Measurements from ENCODE around the gene ZNF853. TPM values are rescaled to one million over a fixed set of nuclear protein-coding genes. Genes with fewer than 3 reads are reported as not detected.

ZNF853 gene
- total RNA-seq, result 10 to 100 TPM in 1 of 2 donors, 1 to 10 TPM in 1; 3.6 to 11.2 TPM

DNA sequence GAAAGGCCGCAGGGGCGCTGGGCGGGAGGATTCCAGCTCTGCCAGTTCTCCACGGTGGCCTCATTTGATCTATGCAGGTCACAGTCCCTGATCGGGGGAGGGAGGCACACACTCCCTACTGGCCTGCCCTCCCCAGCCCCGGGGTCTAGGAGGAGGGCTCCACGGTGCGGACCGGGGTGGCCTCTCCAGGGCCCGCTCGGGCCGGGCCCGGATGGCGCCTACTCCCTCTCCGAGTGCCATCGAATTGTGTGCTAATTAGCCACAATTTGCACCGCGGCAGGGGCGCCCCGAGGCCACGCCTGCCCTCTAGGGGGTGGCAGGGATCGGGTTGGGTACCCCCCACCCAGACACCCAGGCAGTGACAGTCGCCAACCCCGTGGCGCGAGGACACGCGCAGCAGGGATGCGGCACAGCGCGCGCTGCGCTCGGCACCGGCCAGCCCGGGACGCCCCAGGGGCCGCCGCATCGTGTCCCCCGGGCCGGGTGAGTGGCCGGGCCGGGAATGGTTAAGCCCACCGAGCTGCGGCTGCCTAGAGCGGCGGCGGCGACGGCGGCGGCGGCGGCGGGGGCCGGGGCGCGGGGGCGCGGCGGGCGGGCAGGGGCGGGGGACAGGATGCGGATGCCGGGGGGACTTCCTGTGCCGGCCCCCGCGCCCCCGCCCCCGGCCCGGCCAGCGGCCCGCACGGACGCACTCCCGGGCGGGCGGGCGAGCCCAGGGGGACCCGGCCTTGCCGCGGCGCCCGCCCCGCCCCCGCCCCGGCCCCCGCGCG, at the start of gene ZNF853:
TSS of gene ZNF853 (plus strand) at position 658 of the 770 bp plus-strand sequence. CDS start 565 bp downstream, outside the sequence.
- peak within 1 kb of the TSS in 1 of 2 donors; percentile 63 for H3K4me3 ChIP-seq
- TF ChIP-seq, protein P1, sequence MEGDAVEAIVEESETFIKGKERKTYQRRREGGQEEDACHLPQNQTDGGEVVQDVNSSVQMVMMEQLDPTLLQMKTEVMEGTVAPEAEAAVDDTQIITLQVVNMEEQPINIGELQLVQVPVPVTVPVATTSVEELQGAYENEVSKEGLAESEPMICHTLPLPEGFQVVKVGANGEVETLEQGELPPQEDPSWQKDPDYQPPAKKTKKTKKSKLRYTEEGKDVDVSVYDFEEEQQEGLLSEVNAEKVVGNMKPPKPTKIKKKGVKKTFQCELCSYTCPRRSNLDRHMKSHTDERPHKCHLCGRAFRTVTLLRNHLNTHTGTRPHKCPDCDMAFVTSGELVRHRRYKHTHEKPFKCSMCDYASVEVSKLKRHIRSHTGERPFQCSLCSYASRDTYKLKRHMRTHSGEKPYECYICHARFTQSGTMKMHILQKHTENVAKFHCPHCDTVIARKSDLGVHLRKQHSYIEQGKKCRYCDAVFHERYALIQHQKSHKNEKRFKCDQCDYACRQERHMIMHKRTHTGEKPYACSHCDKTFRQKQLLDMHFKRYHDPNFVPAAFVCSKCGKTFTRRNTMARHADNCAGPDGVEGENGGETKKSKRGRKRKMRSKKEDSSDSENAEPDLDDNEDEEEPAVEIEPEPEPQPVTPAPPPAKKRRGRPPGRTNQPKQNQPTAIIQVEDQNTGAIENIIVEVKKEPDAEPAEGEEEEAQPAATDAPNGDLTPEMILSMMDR (IDR thresholded peaks at IDR 0.05), result no peak
- no peak for TF ChIP-seq POLR2A (IDR thresholded peaks at IDR 0.05)
- H3K9me3 ChIP-seq, result no peaks in the 10 kb centered on the region
- H3K27me3 ChIP-seq, result no peaks in the 10 kb centered on the region
- peak within 1 kb of the TSS in 3 of 4 donors; percentile 2 to 55 (median 22) for H3K27ac ChIP-seq
- intact Hi-C loops (cut with DNase I), result no loop called here
- 7 to 62% methylated on average over 4 to 53 of the region's 91 CpGs for WGBS, 2 donors
- no peaks in the 10 kb centered on the region for H3K36me3 ChIP-seq (replicated peaks in 1 of 2; ENCODE audit: insufficient read depth in 1 of 2, low read depth in 2 of 2)
- ATAC-seq (peak; percentile 47), DNase-seq (peak in 1 of 4 donors; percentile 29)
- H3K4me1 ChIP-seq, result peaks cover 7% of the 10 kb centered on the region

DNA sequence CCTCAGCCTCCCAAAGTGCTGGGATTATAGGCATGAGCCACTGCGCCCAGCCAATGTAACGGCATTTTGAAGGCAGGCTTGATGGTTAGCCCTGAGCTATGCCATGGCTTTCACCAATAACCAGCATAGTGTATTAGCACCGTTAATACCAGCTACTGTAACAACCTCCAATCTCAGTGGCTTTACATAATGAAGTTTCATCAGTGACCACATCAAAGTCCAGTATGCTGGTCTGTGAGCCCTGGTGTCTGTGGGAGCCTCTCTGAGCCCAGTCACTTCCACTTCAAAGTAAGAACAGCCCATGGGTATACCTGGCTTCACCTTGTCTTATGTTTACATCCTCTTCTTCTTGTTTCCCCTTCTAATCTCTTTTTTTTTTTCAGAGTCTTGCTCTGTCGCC, 49.8 kb upstream of the ZNF853 start:
- Histone ChIP-seq H3K27ac (no peak overlapping the region), H3K27me3 (no peaks in the 10 kb centered on the region), H3K9me3 (no peaks in the 10 kb centered on the region), H3K36me3 (replicated peaks in 1 of 2; ENCODE audit: insufficient read depth in 1 of 2, low read depth in 2 of 2) (no peaks in the 10 kb centered on the region), H3K4me3 (no peak overlapping the region), H3K4me1 (no peaks in the 10 kb centered on the region)
- WGBS, 2 donors, result 77 to 79% methylated on average over 4 of the region's 4 CpGs
- TF ChIP-seq, protein P1 (IDR thresholded peaks at IDR 0.05), result no peak
- no peak for TF ChIP-seq POLR2A (IDR thresholded peaks at IDR 0.05)
- intact Hi-C loops (cut with DNase I), result no loop called here
- ATAC-seq (no peak), DNase-seq (no peak)

DNA sequence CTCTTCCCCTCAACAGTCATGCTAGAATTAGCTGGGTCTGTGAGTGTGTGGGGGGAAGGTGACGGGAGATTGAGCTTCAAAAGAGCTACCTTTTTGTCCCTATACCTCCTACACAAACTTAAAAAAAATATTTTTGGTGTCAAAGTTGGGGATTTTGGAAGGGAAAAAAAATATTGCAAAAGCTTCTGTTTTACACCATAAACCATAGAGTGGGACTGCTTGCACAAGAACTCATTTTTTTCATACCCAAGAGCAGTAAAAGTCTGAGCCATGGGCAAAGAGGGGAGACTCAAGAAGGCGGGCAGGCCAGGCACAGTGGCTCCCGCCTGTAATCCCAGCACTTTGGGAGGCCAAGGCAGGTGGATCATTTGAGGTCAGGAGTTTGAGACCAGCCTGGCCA, 47.5 kb upstream of the ZNF853 start:
- no peaks in the 10 kb centered on the region for H3K27me3 ChIP-seq
- no peaks in the 10 kb centered on the region for H3K9me3 ChIP-seq
- H3K4me3 ChIP-seq, result no peak overlapping the region
- intact Hi-C loops (cut with DNase I), result no loop called here
- no peak overlapping the region for H3K27ac ChIP-seq
- H3K36me3 ChIP-seq (replicated peaks in 1 of 2; ENCODE audit: insufficient read depth in 1 of 2, low read depth in 2 of 2), result no peaks in the 10 kb centered on the region
- no peaks in the 10 kb centered on the region for H3K4me1 ChIP-seq
- ATAC-seq (no peak), DNase-seq (no peak)
- WGBS, 2 donors, result 60 to 78% methylated on average over 3 of the region's 3 CpGs
- TF ChIP-seq POLR2A (IDR thresholded peaks at IDR 0.05), result no peak
- TF ChIP-seq, protein P1 (IDR thresholded peaks at IDR 0.05), result no peak

DNA sequence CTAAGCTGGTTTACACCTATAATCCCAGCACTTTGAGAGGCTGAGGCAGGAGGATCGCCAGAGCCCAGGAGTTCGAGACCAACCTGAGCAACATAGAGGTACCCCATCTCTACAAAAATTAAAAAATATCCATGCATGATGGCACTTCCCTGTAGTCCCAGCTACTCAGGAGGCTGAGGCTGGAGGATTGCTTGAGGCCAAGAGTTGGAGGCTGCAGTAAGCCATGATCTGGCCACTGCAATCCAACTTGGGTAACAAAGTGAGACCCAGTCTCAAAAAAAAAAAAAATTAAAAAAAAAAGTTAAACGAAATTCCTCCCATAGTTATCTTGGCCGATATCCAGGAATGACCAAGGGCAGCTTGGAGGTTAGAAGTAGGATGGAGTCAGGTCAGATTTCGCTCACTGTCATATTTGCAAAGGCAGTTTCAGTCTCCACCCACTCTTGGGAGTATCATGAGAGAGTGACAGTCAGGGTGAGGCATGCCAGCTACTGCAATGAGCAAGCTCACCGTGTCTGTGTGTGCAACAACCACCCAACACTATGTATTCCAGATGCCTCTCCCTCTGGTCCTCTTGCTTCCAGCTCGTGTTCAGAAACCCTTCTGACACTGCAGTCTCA, 44.1 kb upstream of the ZNF853 start:
- H3K27me3 ChIP-seq, result no peaks in the 10 kb centered on the region
- H3K9me3 ChIP-seq, result no peaks in the 10 kb centered on the region
- WGBS, 2 donors, result 47 to 58% methylated on average over 7 of the region's 7 CpGs
- peaks cover under 1% of the 10 kb centered on the region for H3K4me1 ChIP-seq
- H3K36me3 ChIP-seq (replicated peaks in 1 of 2; ENCODE audit: insufficient read depth in 1 of 2, low read depth in 2 of 2), result no peaks in the 10 kb centered on the region
- intact Hi-C loops (cut with DNase I), result no loop called here
- DNase-seq (no peak), ATAC-seq (no peak)
- no peak for TF ChIP-seq POLR2A (IDR thresholded peaks at IDR 0.05)
- TF ChIP-seq, protein P1 (IDR thresholded peaks at IDR 0.05), result no peak
- H3K27ac ChIP-seq, result no peak overlapping the region
- no peak overlapping the region for H3K4me3 ChIP-seq

Data from body of pancreas (tissue), 4 donors.